A673 (cell line): ENCODE measurements around the gene ADAM23. TPM values are rescaled to one million over a fixed set of nuclear protein-coding genes. Genes with fewer than 3 reads are reported as not detected.

ENCODE experiments used
- BruUV-seq: library from RNA; stranded (reverse); fragments of 400-500 nt; replicated peaks from 2 replicates; lab custom pipeline; 2021; lab: Mats Ljungman, UMichigan
- CTCF ChIA-PET: fragments of 300-600 bp; sonication (Branson Sonifier 250); formaldehyde crosslinking; loops from one replicate; lab custom pipeline; 2022; ENCODE audit warnings: antibody characterized with exemption; lab: Charles Lee
- POLR2A ChIA-PET: fragments of 300-600 bp; sonication (Branson Sonifier 250); formaldehyde crosslinking; loops from one replicate; lab custom pipeline; 2022; ENCODE audit warnings: antibody characterized with exemption; ENCODE audit not compliant: low non-redundant PET; lab: Charles Lee
- DNase-seq: peaks from one replicate; pipeline ENCODE4 v3.0.0-alpha.2; 2015; ENCODE audit warnings: low spot score
- H3K27ac ChIP-seq: fragments of 200-600 bp; sonication (generic); 2 replicates; pipeline ENCODE4 v1.5.1; 2016; ENCODE audit warnings: mixed run types, low read depth, mild to moderate bottlenecking, mixed read lengths, antibody characterized with exemption, low read length; ENCODE audit not compliant: poor library complexity, severe bottlenecking
- H3K27me3 ChIP-seq: fragments of 200-600 bp; sonication (generic); replicated peaks from 2 replicates; pipeline ENCODE4 v1.6.1; 2017; ENCODE audit warnings: mixed run types, low read depth, mild to moderate bottlenecking, mixed read lengths, antibody characterized with exemption, low read length; ENCODE audit not compliant: insufficient read depth, poor library complexity
- H3K36me3 ChIP-seq: fragments of 200-600 bp; sonication (generic); 2 replicates; pipeline ENCODE4 v1.6.1; 2016; ENCODE audit warnings: mixed run types, mild to moderate bottlenecking, mixed read lengths, antibody characterized with exemption, low read length; ENCODE audit not compliant: insufficient read depth, poor library complexity, severe bottlenecking
- H3K4me1 ChIP-seq: fragments of 200-600 bp; sonication (generic); 2 replicates; pipeline ENCODE4 v1.6.1; 2017; ENCODE audit warnings: mixed run types, mild to moderate bottlenecking, mixed read lengths, antibody characterized with exemption, low read length; ENCODE audit not compliant: insufficient read depth, poor library complexity, severe bottlenecking
- H3K4me3 ChIP-seq: fragments of 200-600 bp; sonication (generic); 2 replicates; pipeline ENCODE4 v1.5.1; 2016; ENCODE audit warnings: low read depth, mixed run types, mild to moderate bottlenecking, mixed read lengths, low read length; ENCODE audit not compliant: poor library complexity, severe bottlenecking
- H3K9me3 ChIP-seq: fragments of 200-600 bp; sonication (generic); 2 replicates; pipeline ENCODE4 v1.6.1; 2016; ENCODE audit warnings: mixed run types, low read depth, mild to moderate bottlenecking, mixed read lengths, antibody characterized with exemption, low read length; ENCODE audit not compliant: poor library complexity, severe bottlenecking
- EZH2 ChIP-seq: fragments of 200-600 bp; sonication (generic); IDR thresholded peaks from 2 replicates; pipeline ENCODE4 v1.6.1; 2017; ENCODE audit warnings: borderline replicate concordance, low read depth, mild to moderate bottlenecking, mixed read lengths, antibody characterized with exemption, low read length; ENCODE audit not compliant: poor library complexity, severe bottlenecking
- intact Hi-C: fragments of 100-400 bp; cut with micrococcal nuclease; formaldehyde crosslinking; loops from one replicate; pipeline ENCODE4 v1.10.0; 2022; ENCODE audit not compliant: unreplicated experiment
- total RNA-seq: library from RNA; stranded (reverse); gene quantifications from 2 replicates; pipeline ENCODE4 v1.2.3, GENCODE V29; 2021
- TF ChIP-seq, protein P1 (sequence below): fragments of 300-800, 200-600 bp; sonication (generic); conservative IDR thresholded peaks from 2 replicates; pipeline ENCODE4 v1.5.1; 2017; ENCODE audit warnings: low read depth, mild to moderate bottlenecking, antibody characterized with exemption, low read length, moderate library complexity, mixed read lengths

ADAM23 gene
- total RNA-seq, 1 experiment from 2014 or later, result 0.21 TPM

DNA sequence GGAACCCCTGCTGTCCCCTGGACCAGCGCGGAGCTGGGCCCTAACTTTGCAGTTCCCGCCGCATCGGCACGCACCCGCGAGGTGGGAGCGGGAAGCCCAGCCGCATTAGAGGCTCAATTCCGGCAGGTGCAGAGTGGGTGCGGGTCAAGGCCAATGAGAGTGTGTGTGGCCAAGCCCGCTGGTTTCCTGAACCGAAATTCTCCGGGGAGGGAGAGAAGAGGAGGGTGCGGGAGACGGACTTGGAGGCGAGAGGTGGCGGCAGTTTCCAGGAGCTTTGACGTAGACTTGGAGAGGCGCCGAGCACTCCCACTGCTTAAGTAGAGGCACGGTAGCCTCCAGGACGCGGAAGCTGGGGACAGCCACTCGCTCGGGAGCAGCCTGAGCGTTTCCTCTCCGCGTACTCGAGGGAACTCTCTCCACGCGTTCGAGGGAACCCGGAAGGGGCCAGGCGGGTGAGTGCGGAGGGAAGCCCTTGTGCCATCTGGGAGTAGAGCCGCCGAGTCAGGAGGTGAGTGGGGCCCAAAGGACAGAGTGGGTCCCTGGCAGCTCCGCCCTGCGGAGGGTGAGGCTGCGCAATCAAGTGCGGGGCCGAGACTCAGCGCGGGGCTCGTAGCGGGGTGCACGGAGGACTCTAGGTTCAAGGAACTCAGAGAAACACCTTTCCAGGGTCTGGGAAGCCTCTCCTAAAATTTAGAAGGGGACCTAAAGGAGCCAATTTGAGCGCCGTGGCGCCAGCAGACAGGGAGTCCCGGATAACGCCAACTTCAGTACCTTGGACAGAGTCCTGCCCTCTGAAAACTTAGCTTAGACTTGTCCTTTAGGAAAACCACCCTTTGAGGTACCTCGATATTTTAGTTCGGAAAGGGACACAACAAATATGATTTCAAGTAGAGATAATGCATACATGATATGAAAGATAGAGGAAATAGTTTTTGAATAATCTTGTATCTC is 199.0 kb downstream of the ADAM23 start, which contains the start of gene FAM237A:
Gene FAM237A, plus strand, starts transcription at position 413 of the 951 bp plus-strand sequence. CDS start 1,750 bp downstream, outside the sequence.
- Histone ChIP-seq H3K36me3 (no peaks in the 10 kb centered on the region), H3K4me3 (no peak within 1 kb of the TSS), H3K9me3 (no peaks in the 10 kb centered on the region), H3K27ac (no peak within 1 kb of the TSS), H3K4me1 (no peaks in the 10 kb centered on the region), H3K27me3 (peaks cover 50% of the 10 kb centered on the region)
- CTCF ChIA-PET, result no interaction called here
- BruUV-seq, result no TSS peak
- DNase-seq, result peak; percentile 72
- peak; percentile 19 for TF ChIP-seq EZH2
- TF ChIP-seq, protein P1, sequence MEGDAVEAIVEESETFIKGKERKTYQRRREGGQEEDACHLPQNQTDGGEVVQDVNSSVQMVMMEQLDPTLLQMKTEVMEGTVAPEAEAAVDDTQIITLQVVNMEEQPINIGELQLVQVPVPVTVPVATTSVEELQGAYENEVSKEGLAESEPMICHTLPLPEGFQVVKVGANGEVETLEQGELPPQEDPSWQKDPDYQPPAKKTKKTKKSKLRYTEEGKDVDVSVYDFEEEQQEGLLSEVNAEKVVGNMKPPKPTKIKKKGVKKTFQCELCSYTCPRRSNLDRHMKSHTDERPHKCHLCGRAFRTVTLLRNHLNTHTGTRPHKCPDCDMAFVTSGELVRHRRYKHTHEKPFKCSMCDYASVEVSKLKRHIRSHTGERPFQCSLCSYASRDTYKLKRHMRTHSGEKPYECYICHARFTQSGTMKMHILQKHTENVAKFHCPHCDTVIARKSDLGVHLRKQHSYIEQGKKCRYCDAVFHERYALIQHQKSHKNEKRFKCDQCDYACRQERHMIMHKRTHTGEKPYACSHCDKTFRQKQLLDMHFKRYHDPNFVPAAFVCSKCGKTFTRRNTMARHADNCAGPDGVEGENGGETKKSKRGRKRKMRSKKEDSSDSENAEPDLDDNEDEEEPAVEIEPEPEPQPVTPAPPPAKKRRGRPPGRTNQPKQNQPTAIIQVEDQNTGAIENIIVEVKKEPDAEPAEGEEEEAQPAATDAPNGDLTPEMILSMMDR, result no peak
- intact Hi-C loops, result no loop called here
- POLR2A ChIA-PET, result no interaction called here

DNA sequence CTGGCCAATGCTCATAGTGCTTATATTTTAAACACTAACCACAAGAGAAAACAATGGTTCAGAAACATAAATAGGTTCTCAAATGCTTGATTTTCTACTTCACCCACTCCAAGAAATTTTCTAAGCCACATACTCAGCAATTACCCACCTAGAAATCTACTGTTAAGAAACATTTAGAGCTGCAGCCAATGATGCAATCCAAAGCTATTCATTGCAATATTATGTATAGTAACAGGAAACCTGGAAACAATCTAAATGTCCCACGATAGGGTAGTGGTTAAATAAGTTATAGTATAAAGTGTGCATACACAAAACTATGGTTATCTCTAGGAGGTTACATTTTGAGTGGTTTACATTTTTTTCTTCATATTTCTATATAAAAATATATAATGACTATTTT is 204.7 kb downstream of the ADAM23 start:
- no peak overlapping the region for H3K27ac ChIP-seq
- BruUV-seq, result no TSS peak
- H3K4me3 ChIP-seq, result no peak overlapping the region
- no peak for TF ChIP-seq EZH2
- TF ChIP-seq, protein P1, result no peak
- DNase-seq, result no peak
- H3K9me3 ChIP-seq, result no peaks in the 10 kb centered on the region
- CTCF ChIA-PET, result no interaction called here
- H3K4me1 ChIP-seq, result no peaks in the 10 kb centered on the region
- no peaks in the 10 kb centered on the region for H3K36me3 ChIP-seq
- POLR2A ChIA-PET, result no interaction called here
- intact Hi-C loops, result no loop called here
- peaks cover 15% of the 10 kb centered on the region for H3K27me3 ChIP-seq

DNA sequence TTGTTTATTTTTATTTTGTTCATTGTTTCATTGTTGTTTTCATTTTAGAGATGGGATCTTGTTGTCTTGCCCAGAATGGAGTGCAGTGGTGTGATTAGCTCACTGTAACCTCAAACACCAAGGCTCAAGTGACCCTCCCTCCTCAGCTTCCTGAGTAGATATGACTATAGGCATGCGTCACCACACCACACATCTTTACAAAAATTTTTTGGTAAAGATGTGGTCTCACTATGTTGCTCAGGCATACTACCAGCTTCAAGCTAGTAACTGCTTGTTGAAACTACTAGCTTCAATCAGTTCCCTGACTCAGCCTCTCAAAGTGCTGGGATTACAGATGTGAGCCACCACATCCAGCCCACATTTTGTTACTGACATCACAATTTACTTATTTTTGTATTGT is 213.8 kb downstream of the ADAM23 start:
- Histone ChIP-seq H3K27me3 (peaks cover 12% of the 10 kb centered on the region), H3K36me3 (no peaks in the 10 kb centered on the region), H3K4me3 (no peak overlapping the region), H3K27ac (no peak overlapping the region), H3K4me1 (no peaks in the 10 kb centered on the region), H3K9me3 (no peaks in the 10 kb centered on the region)
- intact Hi-C loops, result no loop called here
- ChIA-PET POLR2A (no interaction called here), CTCF (no interaction called here)
- TF ChIP-seq, protein P1, result no peak
- no peak for TF ChIP-seq EZH2
- no peak for DNase-seq
- BruUV-seq, result no TSS peak
